ENCODE data around the gene HSPG2.

DNA sequence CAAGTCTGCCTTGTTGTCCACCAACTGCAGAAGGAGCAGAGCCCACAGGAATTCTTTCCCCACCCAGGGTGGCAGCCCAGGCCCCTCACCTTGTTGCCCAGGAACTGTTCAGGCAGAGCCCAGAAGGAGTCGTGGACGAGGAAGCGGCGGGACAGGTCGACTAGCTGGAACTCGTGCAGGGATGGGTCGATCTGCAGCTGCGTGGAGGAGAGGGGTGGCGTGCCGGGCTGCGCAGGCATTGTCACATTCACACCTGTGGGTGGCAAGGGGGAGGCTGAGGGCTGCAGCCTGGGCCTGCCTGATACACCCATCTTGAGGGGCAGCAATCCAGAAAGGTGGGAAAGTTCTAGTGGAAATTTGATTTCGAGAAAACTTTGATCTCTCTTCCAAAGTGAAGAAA lies 55.9 kb downstream of the HSPG2 start:
- TF ChIP-seq, protein P1, sequence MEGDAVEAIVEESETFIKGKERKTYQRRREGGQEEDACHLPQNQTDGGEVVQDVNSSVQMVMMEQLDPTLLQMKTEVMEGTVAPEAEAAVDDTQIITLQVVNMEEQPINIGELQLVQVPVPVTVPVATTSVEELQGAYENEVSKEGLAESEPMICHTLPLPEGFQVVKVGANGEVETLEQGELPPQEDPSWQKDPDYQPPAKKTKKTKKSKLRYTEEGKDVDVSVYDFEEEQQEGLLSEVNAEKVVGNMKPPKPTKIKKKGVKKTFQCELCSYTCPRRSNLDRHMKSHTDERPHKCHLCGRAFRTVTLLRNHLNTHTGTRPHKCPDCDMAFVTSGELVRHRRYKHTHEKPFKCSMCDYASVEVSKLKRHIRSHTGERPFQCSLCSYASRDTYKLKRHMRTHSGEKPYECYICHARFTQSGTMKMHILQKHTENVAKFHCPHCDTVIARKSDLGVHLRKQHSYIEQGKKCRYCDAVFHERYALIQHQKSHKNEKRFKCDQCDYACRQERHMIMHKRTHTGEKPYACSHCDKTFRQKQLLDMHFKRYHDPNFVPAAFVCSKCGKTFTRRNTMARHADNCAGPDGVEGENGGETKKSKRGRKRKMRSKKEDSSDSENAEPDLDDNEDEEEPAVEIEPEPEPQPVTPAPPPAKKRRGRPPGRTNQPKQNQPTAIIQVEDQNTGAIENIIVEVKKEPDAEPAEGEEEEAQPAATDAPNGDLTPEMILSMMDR (IDR thresholded peaks at IDR 0.05): no peak
- no peak for TF ChIP-seq ZFX (IDR thresholded peaks at IDR 0.05; ENCODE audit: borderline replicate concordance)

Measured in 22Rv1 (cell line).